Astrocyte (in vitro differentiated cells and primary cell): Measurements from ENCODE around the gene MRPS17. TPM values are rescaled to one million over a fixed set of nuclear protein-coding genes. Genes with fewer than 3 reads are reported as not detected.
"Not testable (repeated sequence)": the region's sequence is repeated elsewhere in the genome, so short reads cannot be mapped to it uniquely, and the experiment has no call there.

Experiments
- DNase-seq: peaks from one replicate; pipeline ENCODE4 v3.0.0-alpha.2; 2010; ENCODE audit warnings: low read depth
- FAIRE-seq: peaks from 2 replicates; lab custom pipeline; 2011; peaks lifted over from hg19 to GRCh38; lab: Jason Lieb, UNC
- H2AFZ ChIP-seq: 2 replicates; pipeline ENCODE4 v1.6.0; 2012; ENCODE audit warnings: low read depth, low read length, inconsistent platforms
- H3K27ac ChIP-seq: 2 replicates; pipeline ENCODE4 v1.5.1; 2011; ENCODE audit warnings: low read depth, low read length, inconsistent platforms
- H3K27me3 ChIP-seq: 2 replicates; pipeline ENCODE4 v1.6.0; 2011; ENCODE audit warnings: low read length, inconsistent platforms; ENCODE audit not compliant: insufficient read depth
- H3K36me3 ChIP-seq: 2 replicates; pipeline ENCODE4 v1.5.1; 2011; ENCODE audit warnings: low read length, inconsistent platforms; ENCODE audit not compliant: insufficient read depth
- H3K4me1 ChIP-seq: 2 replicates; pipeline ENCODE4 v1.5.1; 2011; ENCODE audit warnings: low read length, inconsistent platforms; ENCODE audit not compliant: insufficient read depth
- H3K4me2 ChIP-seq: 2 replicates; pipeline ENCODE4 v1.6.0; 2012; ENCODE audit warnings: low read length, inconsistent platforms
- H3K4me3 ChIP-seq: 2 replicates; pipeline ENCODE4 v1.5.1; 2011; ENCODE audit warnings: low read depth, mild to moderate bottlenecking, low read length, inconsistent platforms; ENCODE audit not compliant: insufficient read depth
- H3K79me2 ChIP-seq: 2 replicates; pipeline ENCODE4 v1.6.0; 2012; ENCODE audit warnings: mild to moderate bottlenecking, low read length, inconsistent platforms; ENCODE audit not compliant: insufficient read depth
- H3K9ac ChIP-seq: 2 replicates; pipeline ENCODE4 v1.6.0; 2012; ENCODE audit warnings: mild to moderate bottlenecking, low read length, inconsistent platforms
- H3K9me3 ChIP-seq: 2 replicates; pipeline ENCODE4 v1.5.1; 2012; ENCODE audit warnings: low read depth, mild to moderate bottlenecking, low read length, inconsistent platforms; ENCODE audit not compliant: insufficient read depth
- H4K20me1 ChIP-seq: 2 replicates; pipeline ENCODE4 v1.6.0; 2012; ENCODE audit warnings: low read length, inconsistent platforms; ENCODE audit not compliant: insufficient read depth
- H3K27ac Mint-ChIP-seq: one replicate; pipeline ENCODE4 v1.8.0; 2021; ENCODE audit warnings: mild to moderate bottlenecking, mixed read lengths; ENCODE audit not compliant: unreplicated experiment
- H3K27me3 Mint-ChIP-seq: one replicate; pipeline ENCODE4 v1.8.0; 2021; ENCODE audit warnings: low read depth, mixed read lengths; ENCODE audit not compliant: unreplicated experiment
- H3K36me3 Mint-ChIP-seq: one replicate; pipeline ENCODE4 v1.8.0; 2021; ENCODE audit warnings: low read depth, mixed read lengths; ENCODE audit not compliant: unreplicated experiment
- H3K4me1 Mint-ChIP-seq: one replicate; pipeline ENCODE4 v1.8.0; 2021; ENCODE audit warnings: low read depth, mixed read lengths; ENCODE audit not compliant: unreplicated experiment
- H3K4me3 Mint-ChIP-seq: one replicate; pipeline ENCODE4 v1.8.0; 2021; ENCODE audit warnings: mild to moderate bottlenecking, moderate library complexity, mixed read lengths; ENCODE audit not compliant: unreplicated experiment
- H3K9me3 Mint-ChIP-seq: one replicate; pipeline ENCODE4 v1.8.0; 2021; ENCODE audit warnings: mild to moderate bottlenecking, mixed read lengths; ENCODE audit not compliant: unreplicated experiment
- CTCF ChIP-seq: IDR thresholded peaks from 2 replicates; pipeline ENCODE4 v1.5.1; 2011; ENCODE audit warnings: low read depth, mild to moderate bottlenecking, inconsistent platforms, low read length, moderate library complexity; ENCODE audit not compliant: insufficient read depth
- EZH2 ChIP-seq: IDR thresholded peaks from 2 replicates; pipeline ENCODE4 v1.6.1; 2012; ENCODE audit warnings: mild to moderate bottlenecking, low read length, inconsistent platforms; ENCODE audit not compliant: insufficient read depth
- total RNA-seq: library from RNA; stranded (reverse); gene quantifications from 2 replicates; pipeline ENCODE4 v1.2.1, GENCODE V29; 2021

Gene MRPS17
- total RNA-seq, 1 donor from 2014 or later: 15.7 TPM

GRCh38 chr7:55931421-55932151 is 20.1 kb upstream of the MRPS17 start:
- Histone ChIP-seq H3K9ac (no peak overlapping the region), H2AFZ (no peak overlapping the region), H3K4me3 (no peak overlapping the region), H3K79me2 (no peaks in the 10 kb centered on the region), H3K36me3 (no peaks in the 10 kb centered on the region), H3K9me3 (peaks cover 4% of the 10 kb centered on the region), H3K27me3 (no peaks in the 10 kb centered on the region), H3K4me1 (no peaks in the 10 kb centered on the region), H3K4me2 (no peak overlapping the region), H4K20me1 (no peaks in the 10 kb centered on the region), H3K27ac (no peak overlapping the region)
- no peak overlapping the region for H3K27ac Mint-ChIP-seq
- H3K9me3 Mint-ChIP-seq: peaks cover 18% of the 10 kb centered on the region
- H3K4me1 Mint-ChIP-seq: no peaks in the 10 kb centered on the region
- DNase-seq: no peak
- FAIRE-seq: no peak
- TF ChIP-seq EZH2 (no peak), CTCF (no peak)
- H3K36me3 Mint-ChIP-seq: peaks cover 12% of the 10 kb centered on the region
- no peaks in the 10 kb centered on the region for H3K27me3 Mint-ChIP-seq
- H3K4me3 Mint-ChIP-seq: no peak overlapping the region

DNA sequence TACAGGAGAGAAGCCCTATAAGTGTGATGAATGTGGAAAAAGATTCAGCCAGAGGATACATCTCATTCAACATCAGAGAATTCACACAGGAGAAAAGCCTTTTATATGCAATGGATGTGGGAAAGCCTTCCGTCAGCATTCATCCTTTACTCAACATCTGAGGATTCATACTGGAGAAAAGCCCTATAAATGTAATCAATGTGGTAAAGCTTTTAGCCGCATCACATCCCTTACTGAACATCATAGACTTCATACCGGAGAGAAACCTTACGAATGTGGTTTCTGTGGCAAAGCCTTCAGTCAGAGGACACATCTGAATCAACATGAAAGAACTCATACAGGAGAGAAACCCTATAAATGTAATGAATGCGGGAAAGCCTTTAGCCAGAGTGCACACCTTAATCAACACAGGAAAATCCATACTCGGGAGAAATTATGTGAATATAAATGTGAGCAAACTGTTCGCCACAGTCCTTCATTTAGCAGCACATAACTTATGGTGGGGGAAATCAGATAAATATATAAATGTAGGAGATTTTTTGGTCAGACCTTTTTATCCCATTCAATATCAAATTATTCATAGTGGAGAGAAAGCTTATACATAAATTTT is 12.1 kb upstream of the MRPS17 start:
- peaks cover 22% of the 10 kb centered on the region for H3K36me3 Mint-ChIP-seq
- no peak overlapping the region for H3K9ac ChIP-seq
- peaks cover 15% of the 10 kb centered on the region for H3K9me3 ChIP-seq
- DNase-seq (no peak), FAIRE-seq (no peak)
- H3K27me3 ChIP-seq: no peaks in the 10 kb centered on the region
- H3K27me3 Mint-ChIP-seq: no peaks in the 10 kb centered on the region
- no peaks in the 10 kb centered on the region for H4K20me1 ChIP-seq
- no peak overlapping the region for H3K27ac Mint-ChIP-seq
- no peak overlapping the region for H3K4me3 Mint-ChIP-seq
- no peaks in the 10 kb centered on the region for H3K79me2 ChIP-seq
- no peak overlapping the region for H3K4me2 ChIP-seq
- TF ChIP-seq EZH2 (no peak), CTCF (no peak)
- H3K36me3 ChIP-seq: no peaks in the 10 kb centered on the region
- no peak overlapping the region for H3K4me3 ChIP-seq
- H3K4me1 ChIP-seq: no peaks in the 10 kb centered on the region
- no peak overlapping the region for H3K27ac ChIP-seq
- no peak overlapping the region for H2AFZ ChIP-seq
- peaks cover 53% of the 10 kb centered on the region for H3K9me3 Mint-ChIP-seq
- H3K4me1 Mint-ChIP-seq: no peaks in the 10 kb centered on the region

DNA sequence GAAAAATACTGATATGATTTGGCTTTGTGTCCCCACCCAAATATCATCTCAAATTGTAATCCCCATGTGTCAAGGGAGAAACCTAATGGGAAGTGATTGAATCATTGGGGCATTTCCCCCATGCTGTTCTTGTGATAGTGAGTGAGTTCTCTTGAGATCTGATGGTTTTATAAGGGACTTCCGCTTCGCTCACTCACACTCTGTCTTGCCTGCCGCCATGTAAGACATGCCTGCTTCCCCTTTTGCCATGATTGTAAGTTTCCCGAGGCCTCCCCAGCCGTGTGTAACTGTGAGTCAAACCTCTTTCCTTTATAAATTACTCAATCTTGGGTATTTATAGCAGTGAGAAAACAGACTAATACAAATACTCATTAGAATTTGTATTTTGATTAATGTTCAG is 5.1 kb upstream of the MRPS17 start:
- H3K9me3 ChIP-seq: no peaks in the 10 kb centered on the region
- no peaks in the 10 kb centered on the region for H3K4me1 ChIP-seq
- Mint-ChIP-seq H3K27ac (no peak overlapping the region), H3K4me3 (no peak overlapping the region), H3K27me3 (no peaks in the 10 kb centered on the region), H3K4me1 (no peaks in the 10 kb centered on the region), H3K36me3 (peaks cover 12% of the 10 kb centered on the region), H3K9me3 (peaks cover 19% of the 10 kb centered on the region)
- H3K4me3 ChIP-seq: no peak overlapping the region
- H4K20me1 ChIP-seq: no peaks in the 10 kb centered on the region
- TF ChIP-seq EZH2 (no peak), CTCF (no peak)
- no peak overlapping the region for H3K9ac ChIP-seq
- FAIRE-seq (no peak), DNase-seq (no peak)
- H3K79me2 ChIP-seq: no peaks in the 10 kb centered on the region
- H3K36me3 ChIP-seq: no peaks in the 10 kb centered on the region
- no peak overlapping the region for H3K4me2 ChIP-seq
- no peak overlapping the region for H3K27ac ChIP-seq
- no peak overlapping the region for H2AFZ ChIP-seq
- H3K27me3 ChIP-seq: no peaks in the 10 kb centered on the region

DNA sequence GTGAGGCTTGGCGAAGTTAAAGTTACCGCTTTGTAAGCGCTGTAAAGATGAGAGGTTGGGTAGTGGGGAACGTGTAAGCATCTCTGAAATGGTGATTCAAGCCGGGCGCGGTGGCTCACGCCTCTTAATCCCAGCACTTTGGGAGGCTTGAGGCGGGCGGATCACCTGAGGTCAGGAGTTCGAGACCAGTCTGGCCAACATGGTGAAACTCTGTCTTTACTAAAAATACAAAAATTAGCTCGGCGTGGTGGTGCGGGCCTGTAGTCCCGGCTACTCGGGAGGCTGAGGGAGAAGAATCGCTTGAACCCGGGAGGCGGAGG is 635 bp downstream of the MRPS17 start:
- H3K27me3 Mint-ChIP-seq, H3K4me1 Mint-ChIP-seq, FAIRE-seq, H3K36me3 Mint-ChIP-seq, H4K20me1 ChIP-seq, H3K36me3 ChIP-seq, H3K27me3 ChIP-seq, DNase-seq, H3K9me3 ChIP-seq, H3K9me3 Mint-ChIP-seq, H3K4me1 ChIP-seq: not testable (repeated sequence)
- peak overlapping the region; percentile 89 for H3K4me3 ChIP-seq
- H3K9ac ChIP-seq: peak overlapping the region; percentile 88
- H3K27ac ChIP-seq: peak overlapping the region; percentile 39
- H3K79me2 ChIP-seq: peaks cover 21% of the 10 kb centered on the region
- Mint-ChIP-seq H3K4me3 (peak overlapping the region; percentile 93), H3K27ac (peak overlapping the region; percentile 79)
- peak overlapping the region; percentile 97 for H2AFZ ChIP-seq
- H3K4me2 ChIP-seq: peak overlapping the region; percentile 86
